Sigmoid colon (tissue), 7 donors: Measurements from ENCODE around the gene A2M. TPM values are rescaled to one million over a fixed set of nuclear protein-coding genes. Genes with fewer than 3 reads are reported as not detected.

Source experiments
- DNase-seq: peaks from one replicate; pipeline ENCODE4 v3.0.0-alpha.2; 2019
- H3K27ac ChIP-seq, 4 donors: fragments of 200-600 bp; sonication (generic); one replicate each; pipeline ENCODE4 v1.5.1; 2016 to 2019; ENCODE audit warnings: mild to moderate bottlenecking in 1 of 4
- H3K27me3 ChIP-seq, 3 donors: fragments of 200-600 bp; sonication (generic); one replicate each; pipeline ENCODE4 v1.5.1; 2019; ENCODE audit warnings: mild to moderate bottlenecking in 1 of 3
- H3K36me3 ChIP-seq, 4 donors: fragments of 200-600 bp; sonication (generic); one replicate each; pipeline ENCODE4 v1.5.1; 2016 to 2019
- H3K4me1 ChIP-seq, 4 donors: fragments of 200-600 bp; sonication (generic); one replicate each; pipeline ENCODE4 v1.5.1; 2017 to 2019
- H3K4me3 ChIP-seq, 4 donors: fragments of 200-600 bp; sonication (generic); one replicate each; pipeline ENCODE4 v1.5.1; 2017 to 2019; ENCODE audit warnings: mild to moderate bottlenecking in 2 of 4, moderate library complexity in 1 of 4
- H3K9me3 ChIP-seq, 4 donors: fragments of 200-600 bp in 3 of 4; sonication (generic) in 3 of 4; one replicate each; pipeline versions ENCODE4 v1.5.1 to v1.6.1; 2013 to 2019
- CTCF ChIP-seq, 4 experiments: fragments of 450-650 bp in 3 of 4; fragments of 200-600 bp in 1 of 4; IDR thresholded peaks; one replicate each; pipeline ENCODE4 v1.5.1; 2016 to 2019; ENCODE audit warnings: antibody characterized with exemption in 4 of 4, mild to moderate bottlenecking in 3 of 4, moderate library complexity in 2 of 4
- EP300 ChIP-seq, 4 donors: sonication (generic); formaldehyde crosslinking; IDR thresholded peaks; one replicate each; pipeline ENCODE4 v1.6.1; 2017; ENCODE audit warnings: antibody characterized with exemption in 4 of 4
- WGBS, 2 donors: extraction: QIAGEN DNeasy Blood & Tissue Kit; methylation state at CpG; one replicate each; pipeline ENCODE4 v1.1.7; 2013; 5-methylcytosine and 5-hydroxymethylcytosine counted together
- intact Hi-C: fragments of 100-400 bp; cut with DNase I; formaldehyde crosslinking; loops from one replicate; pipeline ENCODE4 v1.15.1; 2023
- polyA plus RNA-seq, 3 donors: library from polyadenylated mRNA; stranded (reverse); fragments of 200-250 nt; gene quantifications; one replicate each; pipeline ENCODE4 v1.2.3, GENCODE V29; 2013
- total RNA-seq, 4 donors: library from RNA; depleted of rRNA; stranded (reverse); fragments of >200 nt; gene quantifications; one replicate each; pipeline ENCODE4 v1.1.0, GENCODE V29; 2016
- donor health status: healthy with polysubstance abuse.
- donor health status: Bipolar disorder and iron deficiency.
- donor health status: healthy.

A2M gene
- total and polyA plus RNA-seq, 7 donors, result 34.2 to 296 (median 195) TPM

GRCh38 chr12:9024512-9024911 lies 91.2 kb downstream of the A2M start:
- Histone ChIP-seq H3K4me3 (no peak overlapping the region), H3K27me3 (no peaks in the 10 kb centered on the region), H3K9me3 (no peaks in the 10 kb centered on the region), H3K27ac (no peak overlapping the region), H3K4me1 (no peaks in the 10 kb centered on the region), H3K36me3 (no peaks in the 10 kb centered on the region)
- no peak for TF ChIP-seq CTCF (IDR thresholded peaks at IDR 0.05)
- intact Hi-C loops, result no loop called here
- no peak for DNase-seq
- 59 to 86% methylated on average over 2 of the region's 2 CpGs for WGBS, 2 donors

DNA sequence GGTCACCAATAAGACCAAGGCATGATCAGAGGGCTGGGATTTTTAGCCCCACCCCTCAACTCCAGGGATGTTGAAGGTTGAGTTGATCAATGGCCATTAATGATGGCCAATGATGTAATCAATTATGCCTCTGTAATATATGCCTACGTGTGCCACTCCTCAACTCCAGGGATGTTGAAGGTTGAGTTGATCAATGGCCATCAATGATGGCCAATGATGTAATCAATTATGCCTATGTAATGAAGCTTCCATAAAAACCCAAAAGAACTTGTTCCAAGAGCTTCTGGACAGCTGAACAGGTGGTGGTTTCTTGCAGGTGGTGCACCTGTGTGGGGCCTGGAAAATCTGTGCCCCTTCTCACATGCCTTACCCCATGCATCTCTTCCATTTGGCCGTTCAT lies 93.1 kb downstream of the A2M start:
- intact Hi-C loops, result no loop called here
- Histone ChIP-seq H3K27ac (no peak overlapping the region), H3K36me3 (no peaks in the 10 kb centered on the region), H3K9me3 (peaks cover 0 to 2% (median 0%) of the 10 kb centered on the region in 4 donors), H3K4me3 (no peak overlapping the region), H3K4me1 (no peaks in the 10 kb centered on the region), H3K27me3 (no peaks in the 10 kb centered on the region)
- WGBS, 2 donors, result 81 to 89% methylated on average over 2 of the region's 2 CpGs
- no peak for TF ChIP-seq EP300 (IDR thresholded peaks at IDR 0.05)
- no peak for DNase-seq

Other genes starting within 250 kb of the A2M start
- 10 to 100 TPM; 31.0 to 46.8 (median 36.7) TPM for gene PHC1, start 201.4 kb downstream of the A2M start, total RNA-seq
- gene PHC1, start 201.4 kb downstream of the A2M start, polyA plus RNA-seq, result 10 to 100 TPM in 1 of 3 donors, 1 to 10 TPM in 2; 2.1 to 14.7 (median 3.0) TPM
- gene M6PR, start 166.3 kb downstream of the A2M start, total RNA-seq, result 10 to 100 TPM; 63.1 to 97.0 (median 64.9) TPM
- gene M6PR, start 166.3 kb downstream of the A2M start, polyA plus RNA-seq, result 10 to 100 TPM; 18.0 to 69.2 (median 47.2) TPM
- gene KLRG1, start 126.4 kb downstream of the A2M start, total RNA-seq, result 1 to 10 TPM; 1.2 to 4.3 (median 3.0) TPM
- gene KLRG1, start 126.4 kb downstream of the A2M start, polyA plus RNA-seq, result 1 to 10 TPM in 1 of 3 donors, not detected in 2; 3.5 TPM
- gene PZP, start 92.5 kb upstream of the A2M start, total RNA-seq, result under 1 TPM in 1 of 4 donors, not detected in 3; 0.28 TPM
- under 1 TPM in 1 of 3 donors, not detected in 2; 0.07 TPM for gene PZP, start 92.5 kb upstream of the A2M start, polyA plus RNA-seq